ENCODE results near the gene KRTAP10-11.

GRCh38 chr21:44650973-44651675, 4.9 kb downstream of the KRTAP10-11 start:
- no peak for TF ChIP-seq CTCF (IDR thresholded peaks at IDR 0.05; ENCODE audit: insufficient read depth, low read depth, low read length)
- TF ChIP-seq EZH2 (IDR thresholded peaks at IDR 0.05; ENCODE audit: insufficient read depth, low read length): no peak

Data from astrocyte (in vitro differentiated cells and primary cell).